ENCODE data around the gene CRYBB3.
"Not testable (repeated sequence)": the region's sequence is repeated elsewhere in the genome, so short reads cannot be mapped to it uniquely, and the experiment has no call there.

CRYBB3 gene

DNA sequence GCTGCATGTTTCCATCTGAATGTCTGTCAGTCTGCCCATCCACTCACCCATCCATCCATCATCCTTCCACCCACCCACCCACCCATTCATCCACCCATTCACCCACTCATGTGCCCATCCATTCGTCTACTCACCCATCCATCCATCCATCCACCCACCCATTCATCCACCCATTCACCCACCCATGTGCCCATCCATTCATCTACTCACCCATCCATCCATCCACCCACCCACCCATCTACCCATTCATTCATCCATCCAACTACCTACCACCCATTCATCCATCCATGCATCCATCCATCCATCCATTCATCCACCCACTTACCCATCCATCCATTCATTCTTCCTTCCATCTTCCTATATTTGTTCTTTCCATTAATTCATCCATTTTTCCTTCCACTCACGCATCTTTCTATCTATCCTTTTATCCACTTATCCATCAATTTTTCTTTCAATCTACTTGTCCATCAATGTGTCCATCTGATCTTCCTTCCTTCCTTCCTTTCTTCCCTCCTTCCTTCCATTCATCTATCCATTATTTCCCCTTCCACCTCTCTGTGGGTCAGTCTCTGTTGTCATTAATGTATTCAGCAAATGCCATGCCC, 8.0 kb downstream of the CRYBB3 start:
- no peak for DNase-seq

DNA sequence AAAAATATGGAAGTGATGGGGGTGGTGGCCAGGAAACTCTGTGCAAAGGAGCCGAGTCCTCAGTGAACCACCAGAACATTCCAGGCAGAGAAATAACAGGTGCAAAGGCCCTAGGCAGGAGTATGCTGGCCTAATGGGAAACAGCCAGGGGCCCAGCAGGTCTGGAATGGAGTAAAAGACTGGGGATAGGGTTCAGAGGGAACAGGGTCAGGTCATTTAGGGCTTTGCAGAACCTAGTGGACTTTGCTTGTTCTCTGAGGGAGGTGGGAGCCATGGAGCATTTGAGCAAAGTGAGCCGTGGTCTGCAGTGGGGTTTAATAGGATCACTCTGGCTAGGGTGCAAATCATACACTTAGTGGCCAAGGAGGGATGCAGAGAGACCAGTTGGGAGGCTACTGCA, 8.7 kb downstream of the CRYBB3 start:
- DNase-seq: no peak

DNA sequence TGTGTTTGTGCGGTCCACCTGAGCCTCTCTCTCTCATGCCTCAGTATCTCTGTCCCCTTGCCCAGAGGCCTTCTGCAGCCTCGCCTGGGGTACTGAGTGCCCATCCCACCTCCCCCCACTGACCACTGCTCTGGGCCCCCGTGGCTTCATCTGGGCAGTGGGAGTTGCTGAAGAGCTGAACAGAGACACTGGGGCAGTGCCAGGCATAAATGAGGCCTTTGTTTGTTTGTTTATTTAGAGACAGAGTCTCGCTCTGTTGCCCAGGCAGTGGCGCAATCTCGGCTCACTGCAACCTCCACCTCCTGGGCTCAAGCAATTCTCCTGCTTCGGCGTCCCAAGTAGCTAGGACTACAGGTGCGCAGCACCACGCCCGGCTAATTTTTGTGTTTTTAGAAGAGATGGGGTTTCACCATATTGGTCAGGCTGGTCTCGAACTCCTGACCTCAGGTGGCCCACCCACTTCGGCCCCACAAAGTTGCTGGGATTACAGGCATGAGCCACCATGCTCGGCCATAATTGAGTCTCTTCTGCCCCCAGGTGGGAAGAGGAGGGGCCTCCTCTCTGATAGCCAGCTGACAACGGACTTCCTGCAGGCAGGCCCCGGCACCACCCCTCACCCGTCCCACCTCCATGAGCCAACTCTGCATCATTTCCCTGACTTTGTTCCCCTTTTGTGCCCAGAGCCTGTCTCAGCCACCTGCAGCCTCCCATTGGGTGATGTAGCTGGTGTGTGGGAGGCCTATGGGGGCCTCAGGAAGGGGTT, 9.3 kb downstream of the CRYBB3 start:
- no peak for DNase-seq

DNA sequence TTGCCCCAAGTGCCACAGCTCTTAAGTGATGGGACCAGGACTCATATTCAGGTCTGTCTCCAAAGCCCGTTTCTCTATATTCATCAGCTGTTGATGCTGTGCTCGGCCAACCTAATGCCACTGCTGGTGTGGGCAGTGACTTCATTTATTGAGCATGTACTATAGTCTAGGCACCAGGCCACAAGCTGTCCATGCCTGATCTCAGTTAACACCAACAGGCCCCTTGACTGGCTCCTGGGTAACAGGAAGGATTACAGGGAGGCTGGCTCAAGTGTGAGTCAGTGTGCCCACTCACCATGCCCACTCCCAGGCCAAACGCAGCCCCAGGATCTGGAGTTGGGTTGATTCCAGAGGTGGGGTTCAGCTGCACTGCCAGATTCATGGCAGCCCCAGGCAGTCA, 11.1 kb downstream of the CRYBB3 start:
- no peak for DNase-seq

DNA sequence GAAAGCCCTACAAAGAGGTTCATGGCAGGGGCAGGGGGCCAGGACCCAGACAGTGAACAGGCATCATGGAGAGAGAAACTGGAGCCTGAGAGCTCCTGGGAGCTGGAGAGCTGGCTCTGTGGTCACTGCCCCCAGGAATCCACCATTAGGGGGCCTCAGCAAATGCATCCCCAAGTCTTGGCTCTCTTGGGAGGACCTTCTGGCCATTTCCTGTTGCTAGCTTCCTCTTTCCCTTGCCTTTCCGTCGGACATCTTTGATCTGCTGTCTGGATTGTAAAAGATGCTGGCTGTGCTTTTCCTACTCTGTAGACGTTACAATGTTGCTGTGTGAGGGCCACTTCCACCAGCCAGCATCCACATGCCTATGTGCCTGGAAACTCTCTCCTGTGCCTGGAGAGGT, 12.7 kb downstream of the CRYBB3 start:
- no peak for DNase-seq

DNA sequence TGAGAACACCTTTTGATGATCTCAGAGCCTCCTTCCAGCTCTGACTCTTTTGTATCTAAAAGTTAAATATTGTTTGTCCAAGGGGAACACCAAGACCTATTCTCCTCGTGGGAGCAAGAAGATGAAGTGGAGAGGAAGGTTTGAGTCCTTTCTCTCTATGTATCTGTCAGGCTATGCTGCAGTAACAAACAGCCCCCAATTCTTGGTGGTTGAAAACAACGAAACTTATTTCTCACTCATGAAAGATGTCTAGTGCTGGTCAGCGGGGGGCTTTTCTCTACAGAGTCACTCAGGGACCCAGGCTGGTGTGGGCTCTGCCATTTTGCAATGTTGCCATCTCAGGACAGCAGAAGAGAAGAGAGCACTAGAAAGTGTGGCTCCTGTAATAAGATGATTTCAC, 13.6 kb downstream of the CRYBB3 start:
- DNase-seq: no peak

DNA sequence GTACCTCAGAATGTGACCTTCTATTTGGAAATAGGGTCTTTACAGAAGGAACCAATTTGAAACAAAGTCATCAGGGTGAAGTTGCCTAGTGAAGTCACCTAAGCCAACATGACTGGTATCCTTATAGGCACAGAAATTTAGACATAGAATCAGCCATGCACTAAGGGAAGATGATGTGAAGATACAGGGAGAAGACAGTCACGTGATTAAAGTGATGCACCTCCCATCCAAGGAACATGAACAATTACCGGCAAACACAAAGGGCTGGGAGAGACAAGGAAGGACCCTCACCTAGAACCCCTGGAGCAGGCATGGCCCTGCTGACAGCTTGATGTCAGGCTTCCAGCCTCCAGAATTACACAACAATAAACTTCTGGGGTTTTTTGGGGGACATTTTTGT, 16.6 kb downstream of the CRYBB3 start:
- DNase-seq: no peak

DNA sequence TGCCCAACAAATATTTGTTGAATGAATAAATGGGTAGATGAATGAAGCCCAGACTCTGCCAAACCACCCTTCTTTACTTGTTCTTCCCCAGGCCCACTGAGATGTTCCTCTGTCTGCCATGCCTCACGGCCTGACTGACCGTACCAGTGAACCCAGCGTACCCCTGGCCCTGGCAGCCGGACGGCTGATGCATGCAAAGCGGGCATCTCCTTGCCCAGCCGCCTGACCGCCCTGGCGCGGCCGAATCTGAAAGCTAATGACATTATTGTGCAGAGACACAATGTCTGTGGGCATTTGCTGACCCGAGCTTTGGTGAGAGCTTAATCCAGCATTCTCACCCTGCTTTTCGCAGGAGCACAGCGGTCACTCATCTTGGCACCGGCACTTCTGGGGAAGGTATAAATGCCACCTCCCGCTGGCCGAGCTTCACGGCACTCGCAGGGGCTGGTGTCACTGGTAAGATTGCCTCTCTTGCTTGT, 19.6 kb downstream of the CRYBB3 start, which contains the start of gene CRYBB2:
Gene CRYBB2 (plus strand): TSS at position 429 of the 479 bp plus-strand sequence. CDS start 1,791 bp downstream, outside the sequence.
- DNase-seq: no peak

DNA sequence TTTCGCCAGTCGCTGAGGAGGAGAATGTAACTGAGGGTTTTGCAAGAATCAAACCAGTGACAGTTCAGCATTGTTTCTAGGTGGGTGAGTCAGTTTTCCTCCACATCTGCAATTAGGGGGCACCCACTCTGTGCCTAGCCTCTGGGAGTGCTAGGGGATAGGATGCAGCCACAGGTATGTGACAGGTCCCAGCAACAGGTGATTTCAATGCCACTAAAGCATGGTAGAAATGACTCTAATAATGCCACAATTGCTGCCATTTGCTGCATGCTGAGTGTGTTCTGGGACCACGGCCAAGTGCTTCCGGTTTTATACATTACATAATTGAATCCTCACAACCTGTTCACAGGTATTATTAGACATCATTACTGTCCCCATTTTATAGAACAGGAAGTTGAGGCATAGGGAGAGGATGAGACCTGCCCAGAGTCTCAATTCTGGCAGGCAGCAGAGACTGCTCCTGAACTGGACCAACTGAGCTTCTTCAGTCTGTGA, 20.3 kb downstream of the CRYBB3 start:
- no peak for DNase-seq

DNA sequence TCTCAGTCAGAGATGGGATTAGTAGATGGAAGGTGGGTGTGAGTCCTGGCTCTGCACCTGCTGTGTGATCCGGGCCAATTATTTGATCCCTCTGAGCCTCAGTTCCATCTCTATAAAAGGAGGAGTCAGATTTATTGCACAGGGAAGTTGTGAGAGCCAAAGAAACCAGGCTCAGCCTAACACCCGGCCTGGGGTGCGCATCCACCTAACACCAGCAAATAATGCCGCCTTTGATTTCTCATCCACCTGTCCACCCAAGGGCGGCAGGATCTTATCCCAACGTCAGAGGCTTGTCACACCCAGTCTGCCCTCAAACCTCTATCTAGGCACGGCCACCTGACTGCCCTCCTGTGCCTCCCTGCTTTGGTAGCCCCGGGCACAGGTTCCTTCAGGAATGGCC, 22.1 kb downstream of the CRYBB3 start:
- DNase-seq: no peak

DNA sequence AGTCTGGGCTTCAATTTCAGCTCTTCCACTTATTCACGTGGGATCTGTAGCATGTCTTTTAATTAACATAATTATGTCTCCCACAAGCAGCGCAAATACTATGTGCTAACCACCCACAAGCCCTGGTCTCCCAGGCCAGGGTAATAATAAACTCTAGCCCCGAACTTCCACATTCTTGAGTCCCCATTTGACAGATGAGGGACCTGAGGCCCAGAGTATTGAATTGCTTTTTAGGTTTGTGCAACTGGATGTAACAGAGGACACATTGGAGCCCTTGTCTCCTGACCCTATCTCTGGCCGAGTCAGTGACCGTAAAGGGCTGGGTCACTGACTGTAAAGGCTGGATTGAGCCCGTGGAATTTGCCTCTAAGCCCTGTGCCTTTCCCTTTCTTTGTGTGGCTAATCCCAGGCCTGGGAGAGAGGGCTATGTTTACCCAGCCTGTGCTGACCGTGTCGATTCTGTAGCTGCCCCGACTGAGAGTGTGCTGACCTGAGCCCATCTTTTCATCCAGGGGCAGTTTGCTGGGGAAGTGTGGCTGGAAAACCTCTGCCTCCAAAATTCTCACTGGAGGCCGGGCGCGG, 23.7 kb downstream of the CRYBB3 start:
- DNase-seq: no peak

DNA sequence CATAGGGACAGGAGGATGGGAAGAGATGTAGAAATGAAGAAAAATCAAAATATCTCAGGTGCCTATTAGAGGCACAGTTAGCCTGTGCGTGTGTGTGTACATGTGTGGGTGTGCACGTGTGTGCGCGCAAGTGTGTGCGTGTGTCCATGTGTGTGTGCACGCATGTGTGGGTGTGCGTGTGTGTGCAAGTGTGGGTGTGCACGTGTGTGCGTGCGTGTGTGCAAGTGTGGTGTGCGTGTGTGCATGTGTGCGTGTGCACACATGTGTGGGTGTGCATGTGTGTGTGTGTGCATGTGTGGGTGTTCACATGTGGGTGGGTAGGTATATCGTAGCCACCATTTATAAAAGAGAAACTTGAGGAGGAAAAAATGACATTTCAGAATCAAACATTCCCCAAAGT, 29.2 kb downstream of the CRYBB3 start:
- DNase-seq: no peak

DNA sequence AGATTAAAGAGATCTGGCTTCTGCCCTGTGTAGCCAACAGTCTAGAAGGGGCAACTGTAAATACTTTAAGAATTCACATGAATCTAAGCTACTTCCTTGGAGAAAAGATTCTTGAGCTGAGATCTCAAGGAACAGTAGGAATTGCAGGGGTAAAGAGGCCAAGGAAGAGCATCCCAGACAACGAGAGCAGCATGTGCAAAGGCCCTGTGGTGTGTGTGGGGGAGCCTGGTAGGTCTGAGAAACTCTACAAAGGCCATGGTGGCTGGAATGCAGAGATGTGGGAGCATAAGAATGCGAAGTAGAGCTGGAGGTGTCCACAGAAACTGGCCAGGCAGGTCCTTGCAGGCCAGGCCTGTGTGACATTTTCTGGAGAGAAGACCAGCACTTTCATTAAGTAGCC, 31.1 kb downstream of the CRYBB3 start:
- DNase-seq: not testable (repeated sequence)

DNA sequence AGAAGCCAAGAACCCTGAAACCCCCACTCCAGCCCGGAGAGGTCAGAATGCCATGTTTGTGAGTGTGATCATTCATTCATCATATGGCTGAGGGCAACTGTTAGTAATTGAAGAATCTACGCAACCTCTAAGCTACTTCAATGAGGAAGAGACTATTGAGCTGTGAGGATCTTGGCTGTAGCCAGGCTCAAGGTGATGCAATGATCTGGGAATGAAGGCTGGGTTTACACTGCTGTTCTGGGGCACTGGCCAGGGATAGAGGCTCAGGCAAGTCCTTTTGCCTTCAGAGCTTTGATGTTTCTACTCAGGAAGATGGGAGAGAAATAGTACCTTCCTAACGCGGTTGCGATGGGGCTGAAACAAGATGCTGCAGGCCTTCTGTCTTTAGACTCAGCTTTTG, 32.6 kb downstream of the CRYBB3 start:
- DNase-seq: no peak

DNA sequence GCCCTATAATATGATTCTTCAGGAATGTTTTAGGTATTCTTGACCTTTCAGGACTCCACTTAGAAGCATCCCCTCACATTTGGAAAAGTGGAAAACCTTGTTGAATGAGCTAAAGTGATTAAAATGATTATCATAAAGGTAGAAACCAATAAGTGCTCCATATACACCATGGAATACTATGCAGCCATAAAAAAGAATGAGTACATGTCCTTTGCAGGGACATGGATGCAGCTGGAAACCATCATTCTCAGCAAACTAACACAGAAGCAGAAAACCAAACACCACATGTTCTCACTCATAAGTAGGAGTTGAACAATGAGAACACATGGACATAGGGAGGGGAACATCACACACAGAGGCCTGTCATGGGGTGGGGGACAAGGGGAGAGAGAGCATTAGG, 34.0 kb downstream of the CRYBB3 start:
- not testable (repeated sequence) for DNase-seq

DNA sequence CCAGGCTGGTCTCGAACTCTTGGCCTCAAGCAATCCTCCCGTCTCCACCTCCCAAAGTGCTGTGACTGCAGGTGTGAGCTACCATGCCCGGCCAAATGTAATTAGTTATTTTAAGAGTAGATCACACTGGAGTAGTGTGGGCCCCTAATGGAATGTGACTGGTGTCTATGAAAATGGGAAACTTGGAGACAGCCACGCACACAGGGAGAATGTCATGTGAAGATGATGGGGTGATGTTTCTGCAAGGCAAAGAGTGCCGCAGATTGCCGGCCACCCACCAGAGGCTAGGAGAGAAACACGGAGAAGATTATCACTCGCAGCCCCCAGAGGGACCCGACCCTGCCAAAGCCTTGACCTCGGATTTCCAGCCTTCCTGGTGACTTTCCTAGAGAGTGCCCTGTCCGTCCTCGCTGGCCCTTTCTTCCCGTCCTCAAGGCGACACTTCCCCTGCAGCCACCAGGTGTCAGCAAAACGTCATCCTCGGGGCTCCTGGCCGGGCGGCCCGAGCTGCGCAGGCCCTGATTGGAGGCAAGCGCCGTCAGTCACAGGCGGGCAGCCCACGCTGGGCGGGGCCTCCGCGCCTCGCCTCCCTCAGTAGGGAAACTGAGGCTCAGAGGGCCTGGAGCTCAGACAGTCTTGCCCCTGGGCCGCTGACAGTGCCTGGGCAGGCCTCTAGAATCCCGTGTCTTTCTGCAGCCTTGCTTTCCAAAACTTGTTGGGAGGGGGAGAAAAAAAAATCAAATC, 36.1 kb downstream of the CRYBB3 start:
- DNase-seq: peak; percentile 56 to 82

DNA sequence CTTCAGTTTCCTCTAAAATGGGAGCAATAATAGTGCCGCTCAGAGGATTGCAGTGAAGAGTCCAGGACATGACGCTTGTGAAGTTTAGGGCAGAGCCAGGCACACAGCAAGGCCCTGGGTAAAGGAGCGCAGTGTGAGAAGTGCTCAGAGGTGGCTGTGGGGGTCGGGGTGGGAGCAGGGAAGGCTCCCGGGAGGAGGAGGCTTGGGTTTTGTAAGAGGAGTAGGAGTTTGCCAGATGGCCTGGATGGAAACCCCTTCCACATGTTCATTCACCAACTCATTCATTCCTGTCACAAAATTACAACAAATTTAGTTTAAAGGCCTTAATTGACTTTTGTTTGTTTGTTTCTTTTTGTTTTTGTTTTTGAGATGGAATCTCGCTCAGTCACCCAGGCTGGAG, 36.8 kb downstream of the CRYBB3 start:
- no peak for DNase-seq

DNA sequence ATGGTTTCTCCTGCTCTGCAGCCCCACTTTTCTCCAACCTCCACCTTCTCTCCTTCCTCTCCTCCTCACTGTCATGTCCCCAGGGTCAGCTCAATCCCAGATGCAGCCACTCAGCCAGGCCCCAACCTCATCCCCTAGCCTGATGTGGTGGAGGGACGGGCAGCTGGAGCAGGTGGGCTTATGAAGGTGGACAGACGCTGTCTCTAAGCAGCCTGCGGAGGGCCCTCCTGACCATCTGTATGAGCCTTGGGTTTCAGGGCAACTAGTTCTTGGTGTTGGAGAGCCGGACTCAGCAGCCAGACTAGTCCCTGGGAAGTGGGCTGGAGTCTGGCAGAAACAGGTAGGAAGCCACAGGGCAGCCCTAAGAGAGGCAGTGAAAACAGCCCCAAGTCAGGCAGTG, 37.8 kb downstream of the CRYBB3 start:
- no peak for DNase-seq

DNA sequence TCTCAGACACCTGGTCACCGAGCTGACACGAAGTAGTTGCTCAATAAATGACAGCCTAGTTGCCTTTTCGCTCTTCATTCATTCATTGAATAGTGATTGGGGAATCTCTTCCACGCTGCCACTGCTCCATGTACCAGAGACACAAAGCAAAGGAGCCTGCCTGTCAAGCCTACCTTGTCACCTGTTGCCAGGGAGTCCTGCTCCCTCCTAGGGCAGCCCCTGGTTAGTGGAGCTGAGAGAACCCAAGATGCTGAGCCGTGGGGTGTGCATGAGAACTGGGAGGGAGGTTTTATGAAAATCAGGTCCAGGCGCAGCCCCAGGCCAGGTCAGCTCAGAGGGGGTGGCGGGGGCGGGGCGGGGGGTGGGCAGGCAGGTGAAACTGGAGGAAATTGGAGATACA, 38.4 kb downstream of the CRYBB3 start:
- DNase-seq: not testable (repeated sequence)

DNA sequence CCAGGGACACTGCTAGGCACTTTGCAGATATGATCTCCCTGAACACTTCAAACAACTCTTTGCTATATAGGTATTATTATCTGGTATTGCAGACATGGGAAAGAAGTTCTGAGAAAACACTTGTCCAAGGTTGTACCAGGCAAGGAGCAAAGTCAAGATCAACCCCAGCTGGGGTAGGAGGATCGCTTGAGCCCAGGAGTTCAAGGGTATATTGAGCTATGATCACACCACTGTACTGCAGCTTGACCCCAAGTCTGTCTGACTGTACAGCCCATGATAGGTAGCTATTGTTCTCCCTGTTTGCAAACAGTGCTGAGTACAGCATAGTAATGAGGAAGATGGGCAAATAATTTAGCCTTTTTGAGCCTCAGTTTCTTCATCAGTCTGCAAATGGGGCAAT, 55.5 kb downstream of the CRYBB3 start:
- not testable (repeated sequence) for DNase-seq
